ENCODE data around the gene CCNQ. TPM values are rescaled to one million over a fixed set of nuclear protein-coding genes. Genes with fewer than 3 reads are reported as not detected.

The CCNQ gene
- total and polyA plus RNA-seq, 2 donors (not counting 1 experiment from before 2014, with no cell fraction given) = 19.9 to 28.2 TPM

DNA sequence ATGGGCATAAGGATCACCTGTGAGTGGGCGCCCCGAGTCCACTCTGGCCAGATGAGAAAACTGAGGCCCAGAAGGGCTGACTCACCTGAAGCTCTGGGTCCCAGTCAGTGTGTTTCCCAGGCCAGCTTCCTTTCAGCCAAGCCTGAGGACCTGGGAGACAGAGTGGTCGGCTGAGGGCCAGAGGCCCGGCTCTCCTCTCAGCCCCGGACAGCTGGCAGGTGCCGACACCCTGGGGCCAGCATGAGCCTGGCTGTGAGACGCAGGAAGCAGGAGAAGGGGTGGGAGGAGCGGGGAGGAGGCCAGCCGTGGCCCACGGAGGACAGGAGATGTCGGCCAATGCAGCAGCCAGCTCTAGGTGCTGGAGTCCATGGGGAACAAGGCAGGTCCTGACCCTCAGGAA lies 52.6 kb downstream of the CCNQ start:
- H4K20me1 ChIP-seq (ENCODE audit: control insufficient read depth, extremely low read depth, insufficient read depth, low read length) = no peaks in the 10 kb centered on the region
- no peak overlapping the region for H3K4me3 ChIP-seq (replicated peaks in 1 of 4; ENCODE audit: control extremely low read depth in 1 of 4, insufficient read depth in 1 of 4, low read depth in 3 of 4, low read length in 4 of 4)
- no peak overlapping the region for H3K9ac ChIP-seq (ENCODE audit: insufficient read depth, low read length)
- no peak for DNase-seq (ENCODE audit: low read depth in 2 of 2)
- no peak overlapping the region for H3K4me2 ChIP-seq (ENCODE audit: extremely low read depth, insufficient read depth, low read length)
- no peaks in the 10 kb centered on the region for H3K79me2 ChIP-seq (ENCODE audit: control insufficient read depth, insufficient read depth, low read length)
- H3K27me3 ChIP-seq (ENCODE audit: control insufficient read depth, insufficient read depth, low read length) = no peaks in the 10 kb centered on the region
- H2AFZ ChIP-seq (ENCODE audit: low read length) = no peak overlapping the region
- H3K36me3 ChIP-seq (ENCODE audit: control insufficient read depth, insufficient read depth, low read length) = no peaks in the 10 kb centered on the region
- no peaks in the 10 kb centered on the region for H3K9me3 ChIP-seq (ENCODE audit: control insufficient read depth, insufficient read depth, low read depth, low read length)
- no peak overlapping the region for H3K27ac ChIP-seq (ENCODE audit: insufficient read depth, low read length)
- no peaks in the 10 kb centered on the region for H3K4me1 ChIP-seq (ENCODE audit: control insufficient read depth, extremely low read depth, insufficient read depth, low read length)
- TF ChIP-seq EZH2 (IDR thresholded peaks at IDR 0.05; ENCODE audit: low read length, missing control alignments) = no peak
- TF ChIP-seq, protein P1, sequence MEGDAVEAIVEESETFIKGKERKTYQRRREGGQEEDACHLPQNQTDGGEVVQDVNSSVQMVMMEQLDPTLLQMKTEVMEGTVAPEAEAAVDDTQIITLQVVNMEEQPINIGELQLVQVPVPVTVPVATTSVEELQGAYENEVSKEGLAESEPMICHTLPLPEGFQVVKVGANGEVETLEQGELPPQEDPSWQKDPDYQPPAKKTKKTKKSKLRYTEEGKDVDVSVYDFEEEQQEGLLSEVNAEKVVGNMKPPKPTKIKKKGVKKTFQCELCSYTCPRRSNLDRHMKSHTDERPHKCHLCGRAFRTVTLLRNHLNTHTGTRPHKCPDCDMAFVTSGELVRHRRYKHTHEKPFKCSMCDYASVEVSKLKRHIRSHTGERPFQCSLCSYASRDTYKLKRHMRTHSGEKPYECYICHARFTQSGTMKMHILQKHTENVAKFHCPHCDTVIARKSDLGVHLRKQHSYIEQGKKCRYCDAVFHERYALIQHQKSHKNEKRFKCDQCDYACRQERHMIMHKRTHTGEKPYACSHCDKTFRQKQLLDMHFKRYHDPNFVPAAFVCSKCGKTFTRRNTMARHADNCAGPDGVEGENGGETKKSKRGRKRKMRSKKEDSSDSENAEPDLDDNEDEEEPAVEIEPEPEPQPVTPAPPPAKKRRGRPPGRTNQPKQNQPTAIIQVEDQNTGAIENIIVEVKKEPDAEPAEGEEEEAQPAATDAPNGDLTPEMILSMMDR (conservative IDR thresholded peaks at IDR 0.05 in 1 of 2, IDR thresholded peaks at IDR 0.05 in 1 of 2; ENCODE audit: low read depth in 1 of 2, low read length in 2 of 2) = no peak

DNA sequence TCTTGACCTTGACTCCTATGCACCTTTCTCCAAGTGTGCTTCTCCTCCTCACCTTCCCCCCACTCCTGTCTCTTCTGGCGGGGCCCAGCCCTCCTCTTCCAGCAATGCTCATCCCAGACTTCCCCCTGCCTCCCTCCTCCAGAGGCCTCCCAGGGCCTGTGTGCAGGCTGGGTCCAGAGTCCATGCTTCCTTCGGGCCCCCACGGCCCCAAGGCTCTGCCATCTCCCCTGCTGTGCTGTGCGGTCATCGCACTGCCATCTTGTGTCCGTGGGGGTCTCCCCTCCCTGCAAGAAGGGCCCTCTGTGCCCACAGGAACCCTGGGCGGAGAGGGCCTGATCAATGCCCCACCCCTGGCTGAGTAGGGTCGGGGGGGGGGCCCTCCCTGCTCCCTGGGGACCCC lies 54.2 kb downstream of the CCNQ start:
- Histone ChIP-seq H3K4me3 (replicated peaks in 1 of 4; ENCODE audit: control extremely low read depth in 1 of 4, insufficient read depth in 1 of 4, low read depth in 3 of 4, low read length in 4 of 4) (no peak overlapping the region), H3K79me2 (ENCODE audit: control insufficient read depth, insufficient read depth, low read length) (no peaks in the 10 kb centered on the region), H3K27me3 (ENCODE audit: control insufficient read depth, insufficient read depth, low read length) (no peaks in the 10 kb centered on the region), H3K9me3 (ENCODE audit: control insufficient read depth, insufficient read depth, low read depth, low read length) (no peaks in the 10 kb centered on the region), H3K4me2 (ENCODE audit: extremely low read depth, insufficient read depth, low read length) (no peak overlapping the region), H3K9ac (ENCODE audit: insufficient read depth, low read length) (no peak overlapping the region), H4K20me1 (ENCODE audit: control insufficient read depth, extremely low read depth, insufficient read depth, low read length) (no peaks in the 10 kb centered on the region), H2AFZ (ENCODE audit: low read length) (no peak overlapping the region), H3K27ac (ENCODE audit: insufficient read depth, low read length) (no peak overlapping the region), H3K4me1 (ENCODE audit: control insufficient read depth, extremely low read depth, insufficient read depth, low read length) (no peaks in the 10 kb centered on the region), H3K36me3 (ENCODE audit: control insufficient read depth, insufficient read depth, low read length) (no peaks in the 10 kb centered on the region)
- TF ChIP-seq EZH2 (IDR thresholded peaks at IDR 0.05; ENCODE audit: low read length, missing control alignments) = no peak
- TF ChIP-seq, protein P1 (conservative IDR thresholded peaks at IDR 0.05 in 1 of 2, IDR thresholded peaks at IDR 0.05 in 1 of 2; ENCODE audit: low read depth in 1 of 2, low read length in 2 of 2) = no peak
- DNase-seq (ENCODE audit: low read depth in 2 of 2) = no peak

DNA sequence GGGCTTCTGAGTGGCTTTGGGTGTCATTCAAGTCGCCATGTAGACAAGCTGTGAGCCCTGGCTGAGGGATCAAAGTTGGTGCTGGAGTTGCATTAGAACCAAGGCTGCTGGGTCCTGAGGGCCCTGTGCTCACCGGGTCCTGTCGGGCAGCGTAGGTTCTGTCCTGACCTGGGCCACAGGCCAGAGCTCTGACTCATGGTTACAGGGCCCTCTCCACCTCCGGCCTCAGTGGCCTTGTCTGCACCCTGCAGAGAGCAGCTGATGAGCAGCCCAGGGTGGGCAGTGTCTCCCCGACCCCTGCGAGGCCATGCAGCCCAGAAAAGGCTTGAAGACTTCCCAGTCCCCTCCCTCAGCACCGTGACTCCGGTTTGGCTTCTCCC lies 59.0 kb downstream of the CCNQ start:
- no peak overlapping the region for H3K4me2 ChIP-seq (ENCODE audit: extremely low read depth, insufficient read depth, low read length)
- H3K9ac ChIP-seq (ENCODE audit: insufficient read depth, low read length) = no peak overlapping the region
- H3K9me3 ChIP-seq (ENCODE audit: control insufficient read depth, insufficient read depth, low read depth, low read length) = no peaks in the 10 kb centered on the region
- no peak overlapping the region for H3K4me3 ChIP-seq (replicated peaks in 1 of 4; ENCODE audit: control extremely low read depth in 1 of 4, insufficient read depth in 1 of 4, low read depth in 3 of 4, low read length in 4 of 4)
- no peak for TF ChIP-seq EZH2 (IDR thresholded peaks at IDR 0.05; ENCODE audit: low read length, missing control alignments)
- TF ChIP-seq, protein P1 (conservative IDR thresholded peaks at IDR 0.05 in 1 of 2, IDR thresholded peaks at IDR 0.05 in 1 of 2; ENCODE audit: low read depth in 1 of 2, low read length in 2 of 2) = no peak
- no peak for DNase-seq (ENCODE audit: low read depth in 2 of 2)
- no peaks in the 10 kb centered on the region for H3K27me3 ChIP-seq (ENCODE audit: control insufficient read depth, insufficient read depth, low read length)
- no peaks in the 10 kb centered on the region for H3K4me1 ChIP-seq (ENCODE audit: control insufficient read depth, extremely low read depth, insufficient read depth, low read length)
- H4K20me1 ChIP-seq (ENCODE audit: control insufficient read depth, extremely low read depth, insufficient read depth, low read length) = no peaks in the 10 kb centered on the region
- H3K79me2 ChIP-seq (ENCODE audit: control insufficient read depth, insufficient read depth, low read length) = no peaks in the 10 kb centered on the region
- no peak overlapping the region for H3K27ac ChIP-seq (ENCODE audit: insufficient read depth, low read length)
- no peak overlapping the region for H2AFZ ChIP-seq (ENCODE audit: low read length)
- no peaks in the 10 kb centered on the region for H3K36me3 ChIP-seq (ENCODE audit: control insufficient read depth, insufficient read depth, low read length)
